Neural cell (in vitro differentiated cells): Measurements from ENCODE around the gene DMXL1.

Source experiments
- CTCF ChIP-seq: fragments of 450-650 bp; IDR thresholded peaks from 2 replicates; pipeline ENCODE4 v1.5.1; 2014; ENCODE audit warnings: antibody characterized with exemption, mild to moderate bottlenecking, moderate library complexity; ENCODE audit not compliant: poor library complexity, severe bottlenecking
- POLR2AphosphoS5 ChIP-seq: IDR thresholded peaks from 2 replicates; pipeline ENCODE4 v1.6.1; 2012

GRCh38 chr5:119220576-119221197, 149.8 kb downstream of the DMXL1 start:
- TF ChIP-seq POLR2AphosphoS5 (no peak), CTCF (no peak)
